Measurements from ENCODE around the gene ZNF524. TPM values are rescaled to one million over a fixed set of nuclear protein-coding genes. Genes with fewer than 3 reads are reported as not detected.

The ZNF524 gene
- total RNA-seq, 1 donor from 2014 or later: 6.3 TPM

- Mint-ChIP-seq H3K27ac (ENCODE audit: unreplicated experiment) (no peak overlapping the region), H3K4me1 (ENCODE audit: low read depth, unreplicated experiment) (peaks cover 6% of the 10 kb centered on the region), H3K9me3 (ENCODE audit: unreplicated experiment) (no peaks in the 10 kb centered on the region), H3K4me3 (ENCODE audit: unreplicated experiment) (peak overlapping the region; percentile 89), H3K27me3 (ENCODE audit: low read depth, unreplicated experiment) (no peaks in the 10 kb centered on the region), H3K36me3 (ENCODE audit: low read depth, unreplicated experiment) (peaks cover 2% of the 10 kb centered on the region)
- no peak overlapping the region for H3K4me3 ChIP-seq (ENCODE audit: insufficient read depth, low read depth, low read length)
- H2AFZ ChIP-seq (ENCODE audit: low read depth, low read length): no peak overlapping the region
- no peaks in the 10 kb centered on the region for H3K9me3 ChIP-seq (ENCODE audit: insufficient read depth, low read depth, low read length)
- TF ChIP-seq, protein P1, sequence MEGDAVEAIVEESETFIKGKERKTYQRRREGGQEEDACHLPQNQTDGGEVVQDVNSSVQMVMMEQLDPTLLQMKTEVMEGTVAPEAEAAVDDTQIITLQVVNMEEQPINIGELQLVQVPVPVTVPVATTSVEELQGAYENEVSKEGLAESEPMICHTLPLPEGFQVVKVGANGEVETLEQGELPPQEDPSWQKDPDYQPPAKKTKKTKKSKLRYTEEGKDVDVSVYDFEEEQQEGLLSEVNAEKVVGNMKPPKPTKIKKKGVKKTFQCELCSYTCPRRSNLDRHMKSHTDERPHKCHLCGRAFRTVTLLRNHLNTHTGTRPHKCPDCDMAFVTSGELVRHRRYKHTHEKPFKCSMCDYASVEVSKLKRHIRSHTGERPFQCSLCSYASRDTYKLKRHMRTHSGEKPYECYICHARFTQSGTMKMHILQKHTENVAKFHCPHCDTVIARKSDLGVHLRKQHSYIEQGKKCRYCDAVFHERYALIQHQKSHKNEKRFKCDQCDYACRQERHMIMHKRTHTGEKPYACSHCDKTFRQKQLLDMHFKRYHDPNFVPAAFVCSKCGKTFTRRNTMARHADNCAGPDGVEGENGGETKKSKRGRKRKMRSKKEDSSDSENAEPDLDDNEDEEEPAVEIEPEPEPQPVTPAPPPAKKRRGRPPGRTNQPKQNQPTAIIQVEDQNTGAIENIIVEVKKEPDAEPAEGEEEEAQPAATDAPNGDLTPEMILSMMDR (IDR thresholded peaks at IDR 0.05; ENCODE audit: insufficient read depth, low read depth, low read length): no peak
- TF ChIP-seq EZH2 (IDR thresholded peaks at IDR 0.05; ENCODE audit: insufficient read depth, low read length): no peak
- H3K9ac ChIP-seq (ENCODE audit: low read length): no peak overlapping the region
- H3K27me3 ChIP-seq (ENCODE audit: insufficient read depth, low read length): no peaks in the 10 kb centered on the region
- no peak for DNase-seq (ENCODE audit: low read depth)
- H4K20me1 ChIP-seq (ENCODE audit: insufficient read depth, low read length): peaks cover 13% of the 10 kb centered on the region
- no peak for FAIRE-seq
- peaks cover 8% of the 10 kb centered on the region for H3K79me2 ChIP-seq (ENCODE audit: insufficient read depth, low read length)
- H3K4me1 ChIP-seq (ENCODE audit: insufficient read depth, low read length): no peaks in the 10 kb centered on the region
- H3K4me2 ChIP-seq (ENCODE audit: low read length): peak overlapping the region; percentile 64
- H3K27ac ChIP-seq (ENCODE audit: low read depth, low read length): no peak overlapping the region
- no peaks in the 10 kb centered on the region for H3K36me3 ChIP-seq (ENCODE audit: insufficient read depth, low read length)
These were observed 23.0 kb downstream of the ZNF524 start for GRCh38 chr19:55623130-55623529.

DNA sequence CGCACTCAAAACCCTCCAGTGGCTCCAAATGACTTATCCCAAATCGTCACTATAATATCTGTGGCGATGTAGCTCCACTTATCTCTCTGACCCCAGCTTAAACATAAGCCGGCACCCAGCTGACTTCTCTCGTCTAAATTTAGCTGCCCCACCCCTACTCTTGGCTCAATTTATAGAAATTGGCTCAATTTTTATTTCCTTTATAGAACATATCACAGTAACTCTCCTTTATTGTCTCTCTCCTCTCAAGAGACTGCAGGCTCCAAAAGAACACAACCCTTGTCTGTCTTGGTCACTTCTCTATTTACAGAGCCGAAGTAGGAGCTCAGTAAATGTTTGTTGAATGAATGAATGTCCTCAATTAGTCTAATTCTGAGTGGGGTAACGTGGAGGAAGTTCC, 23.5 kb downstream of the ZNF524 start:
- no peaks in the 10 kb centered on the region for H3K27me3 ChIP-seq (ENCODE audit: insufficient read depth, low read length)
- peaks cover 8% of the 10 kb centered on the region for H3K79me2 ChIP-seq (ENCODE audit: insufficient read depth, low read length)
- H4K20me1 ChIP-seq (ENCODE audit: insufficient read depth, low read length): peaks cover 13% of the 10 kb centered on the region
- DNase-seq (ENCODE audit: low read depth) (no peak), FAIRE-seq (no peak)
- Mint-ChIP-seq H3K36me3 (ENCODE audit: low read depth, unreplicated experiment) (peaks cover 2% of the 10 kb centered on the region), H3K27me3 (ENCODE audit: low read depth, unreplicated experiment) (no peaks in the 10 kb centered on the region), H3K27ac (ENCODE audit: unreplicated experiment) (peak overlapping the region; percentile 89), H3K4me3 (ENCODE audit: unreplicated experiment) (peak overlapping the region; percentile 89), H3K4me1 (ENCODE audit: low read depth, unreplicated experiment) (peaks cover 6% of the 10 kb centered on the region), H3K9me3 (ENCODE audit: unreplicated experiment) (no peaks in the 10 kb centered on the region)
- no peaks in the 10 kb centered on the region for H3K4me1 ChIP-seq (ENCODE audit: insufficient read depth, low read length)
- no peaks in the 10 kb centered on the region for H3K9me3 ChIP-seq (ENCODE audit: insufficient read depth, low read depth, low read length)
- no peak overlapping the region for H2AFZ ChIP-seq (ENCODE audit: low read depth, low read length)
- peak overlapping the region; percentile 11 for H3K4me3 ChIP-seq (ENCODE audit: insufficient read depth, low read depth, low read length)
- H3K9ac ChIP-seq (ENCODE audit: low read length): no peak overlapping the region
- no peak overlapping the region for H3K27ac ChIP-seq (ENCODE audit: low read depth, low read length)
- no peaks in the 10 kb centered on the region for H3K36me3 ChIP-seq (ENCODE audit: insufficient read depth, low read length)
- TF ChIP-seq, protein P1 (IDR thresholded peaks at IDR 0.05; ENCODE audit: insufficient read depth, low read depth, low read length): no peak
- TF ChIP-seq EZH2 (IDR thresholded peaks at IDR 0.05; ENCODE audit: insufficient read depth, low read length): no peak
- H3K4me2 ChIP-seq (ENCODE audit: low read length): peak overlapping the region; percentile 64

GRCh38 chr19:55624109-55625003, 24.3 kb downstream of the ZNF524 start, which contains the start of gene ZNF784:
Gene ZNF784, minus strand, starts transcription at chr19:55624566. Its CDS starts 5 bp downstream, at chr19:55624561.
- Histone ChIP-seq H3K4me3 (ENCODE audit: insufficient read depth, low read depth, low read length) (peak within 1 kb of the TSS; percentile 73), H3K4me1 (ENCODE audit: insufficient read depth, low read length) (no peaks in the 10 kb centered on the region), H2AFZ (ENCODE audit: low read depth, low read length) (peak within 1 kb of the TSS; percentile 95), H3K36me3 (ENCODE audit: insufficient read depth, low read length) (no peaks in the 10 kb centered on the region), H3K27me3 (ENCODE audit: insufficient read depth, low read length) (no peaks in the 10 kb centered on the region), H3K79me2 (ENCODE audit: insufficient read depth, low read length) (peaks cover 8% of the 10 kb centered on the region), H3K4me2 (ENCODE audit: low read length) (peak within 1 kb of the TSS; percentile 99), H4K20me1 (ENCODE audit: insufficient read depth, low read length) (peaks cover 13% of the 10 kb centered on the region), H3K9ac (ENCODE audit: low read length) (peak within 1 kb of the TSS; percentile 94), H3K9me3 (ENCODE audit: insufficient read depth, low read depth, low read length) (no peaks in the 10 kb centered on the region), H3K27ac (ENCODE audit: low read depth, low read length) (peak within 1 kb of the TSS; percentile 94)
- FAIRE-seq (no peak), DNase-seq (ENCODE audit: low read depth) (peak; percentile 59)
- H3K9me3 Mint-ChIP-seq (ENCODE audit: unreplicated experiment): no peaks in the 10 kb centered on the region
- peaks cover 6% of the 10 kb centered on the region for H3K4me1 Mint-ChIP-seq (ENCODE audit: low read depth, unreplicated experiment)
- H3K27ac Mint-ChIP-seq (ENCODE audit: unreplicated experiment): peak within 1 kb of the TSS; percentile 89
- H3K27me3 Mint-ChIP-seq (ENCODE audit: low read depth, unreplicated experiment): no peaks in the 10 kb centered on the region
- TF ChIP-seq, protein P1 (IDR thresholded peaks at IDR 0.05; ENCODE audit: insufficient read depth, low read depth, low read length): no peak
- H3K36me3 Mint-ChIP-seq (ENCODE audit: low read depth, unreplicated experiment): peaks cover 2% of the 10 kb centered on the region
- H3K4me3 Mint-ChIP-seq (ENCODE audit: unreplicated experiment): peak within 1 kb of the TSS; percentile 89
